Brain microvascular endothelial cell (primary cell): ENCODE data around the gene RPA1.

ENCODE experiments used
- DNase-seq: peaks from one replicate; pipeline ENCODE4 v3.0.0-alpha.2; 2020
- H3K27ac ChIP-seq: fragments of 250-450 bp; sonication (Bioruptor Pico); 2 replicates; pipeline ENCODE4 v1.5.1; 2020; ENCODE audit warnings: mild to moderate bottlenecking, moderate library complexity
- H3K27me3 ChIP-seq: fragments of 250-450 bp; sonication (Bioruptor Pico); replicated peaks from 2 replicates; pipeline ENCODE4 v1.5.1; 2020; ENCODE audit warnings: mild to moderate bottlenecking
- H3K36me3 ChIP-seq: fragments of 250-450 bp; sonication (Bioruptor Pico); replicated peaks from 2 replicates; pipeline ENCODE4 v1.5.1; 2020; ENCODE audit warnings: mild to moderate bottlenecking
- H3K4me3 ChIP-seq: 2 replicates; pipeline ENCODE4 v1.5.1; 2011; ENCODE audit warnings: low read depth, mild to moderate bottlenecking, control low read depth, low read length, moderate library complexity
- CTCF ChIP-seq: IDR thresholded peaks from 2 replicates; pipeline ENCODE4 v1.5.1; 2011; ENCODE audit warnings: low read depth, mild to moderate bottlenecking, moderate library complexity, low read length, control low read depth, inconsistent platforms; ENCODE audit errors: missing control alignments
- in situ Hi-C: cut with HindIII; loops from 2 replicates; pipeline ENCODE4 v1.10.0; 2017; ENCODE audit warnings: low sequenced_read_pairs, low pct_ligation_motif_present

Gene RPA1

GRCh38 chr17:1861391-1862010, 31.7 kb downstream of the RPA1 start:
- Histone ChIP-seq H3K27ac (no peak overlapping the region), H3K4me3 (no peak overlapping the region), H3K27me3 (no peaks in the 10 kb centered on the region), H3K36me3 (no peaks in the 10 kb centered on the region)
- no peak for TF ChIP-seq CTCF
- in situ Hi-C loops = no loop called here
- DNase-seq = no peak

- DNase-seq = peak; percentile 16
- H3K4me3 ChIP-seq = no peak overlapping the region
- H3K27ac ChIP-seq = no peak overlapping the region
- in situ Hi-C loops = no loop called here
- H3K27me3 ChIP-seq = no peaks in the 10 kb centered on the region
- peak; percentile 71 for TF ChIP-seq CTCF
- H3K36me3 ChIP-seq = no peaks in the 10 kb centered on the region
Measured at GRCh38 chr17:1865252-1866037, 35.6 kb downstream of the RPA1 start.

GRCh38 chr17:1867307-1867706, 37.5 kb downstream of the RPA1 start:
- Histone ChIP-seq H3K27ac (no peak overlapping the region), H3K4me3 (no peak overlapping the region), H3K27me3 (no peaks in the 10 kb centered on the region), H3K36me3 (no peaks in the 10 kb centered on the region)
- no peak for DNase-seq
- no peak for TF ChIP-seq CTCF
- in situ Hi-C loops = no loop called here

- no peak for TF ChIP-seq CTCF
- Histone ChIP-seq H3K4me3 (no peak overlapping the region), H3K27ac (no peak overlapping the region), H3K36me3 (no peaks in the 10 kb centered on the region), H3K27me3 (no peaks in the 10 kb centered on the region)
- in situ Hi-C loops = no loop called here
- DNase-seq = no peak
Measured at GRCh38 chr17:1868090-1868489, 38.3 kb downstream of the RPA1 start.

GRCh38 chr17:1870592-1870991, 40.8 kb downstream of the RPA1 start:
- TF ChIP-seq CTCF = no peak
- in situ Hi-C loops = no loop called here
- no peaks in the 10 kb centered on the region for H3K27me3 ChIP-seq
- H3K27ac ChIP-seq = no peak overlapping the region
- H3K36me3 ChIP-seq = peaks cover 2% of the 10 kb centered on the region
- no peak overlapping the region for H3K4me3 ChIP-seq
- DNase-seq = no peak

- no peak for DNase-seq
- H3K27me3 ChIP-seq = no peaks in the 10 kb centered on the region
- H3K36me3 ChIP-seq = peaks cover 2% of the 10 kb centered on the region
- no peak overlapping the region for H3K27ac ChIP-seq
- TF ChIP-seq CTCF = no peak
- in situ Hi-C loops = no loop called here
- H3K4me3 ChIP-seq = no peak overlapping the region
Measured at GRCh38 chr17:1871756-1872155, 42.0 kb downstream of the RPA1 start.
